HFF-Myc (cell line): ENCODE data around the gene TOR1B.

Experiments used
- DNase-seq: peaks from one replicate; pipeline ENCODE4 v3.0.0-alpha.2; 2011; ENCODE audit warnings: low read depth; ENCODE audit errors: extremely low read depth
- H3K4me3 ChIP-seq: replicated peaks from 2 replicates; pipeline ENCODE4 v1.5.1; 2011; ENCODE audit warnings: low read depth, mild to moderate bottlenecking, control low read depth, low read length
- TF ChIP-seq, protein P1 (sequence below): IDR thresholded peaks from 2 replicates; pipeline ENCODE4 v1.5.1; 2012; ENCODE audit warnings: mild to moderate bottlenecking, low read depth, low read length, control low read depth; ENCODE audit errors: missing control alignments

TOR1B gene

GRCh38 chr9:129814432-129815223 lies 11.6 kb downstream of the TOR1B start:
- TF ChIP-seq, protein P1, sequence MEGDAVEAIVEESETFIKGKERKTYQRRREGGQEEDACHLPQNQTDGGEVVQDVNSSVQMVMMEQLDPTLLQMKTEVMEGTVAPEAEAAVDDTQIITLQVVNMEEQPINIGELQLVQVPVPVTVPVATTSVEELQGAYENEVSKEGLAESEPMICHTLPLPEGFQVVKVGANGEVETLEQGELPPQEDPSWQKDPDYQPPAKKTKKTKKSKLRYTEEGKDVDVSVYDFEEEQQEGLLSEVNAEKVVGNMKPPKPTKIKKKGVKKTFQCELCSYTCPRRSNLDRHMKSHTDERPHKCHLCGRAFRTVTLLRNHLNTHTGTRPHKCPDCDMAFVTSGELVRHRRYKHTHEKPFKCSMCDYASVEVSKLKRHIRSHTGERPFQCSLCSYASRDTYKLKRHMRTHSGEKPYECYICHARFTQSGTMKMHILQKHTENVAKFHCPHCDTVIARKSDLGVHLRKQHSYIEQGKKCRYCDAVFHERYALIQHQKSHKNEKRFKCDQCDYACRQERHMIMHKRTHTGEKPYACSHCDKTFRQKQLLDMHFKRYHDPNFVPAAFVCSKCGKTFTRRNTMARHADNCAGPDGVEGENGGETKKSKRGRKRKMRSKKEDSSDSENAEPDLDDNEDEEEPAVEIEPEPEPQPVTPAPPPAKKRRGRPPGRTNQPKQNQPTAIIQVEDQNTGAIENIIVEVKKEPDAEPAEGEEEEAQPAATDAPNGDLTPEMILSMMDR: no peak
- no peak for DNase-seq
- no peak overlapping the region for H3K4me3 ChIP-seq

DNA sequence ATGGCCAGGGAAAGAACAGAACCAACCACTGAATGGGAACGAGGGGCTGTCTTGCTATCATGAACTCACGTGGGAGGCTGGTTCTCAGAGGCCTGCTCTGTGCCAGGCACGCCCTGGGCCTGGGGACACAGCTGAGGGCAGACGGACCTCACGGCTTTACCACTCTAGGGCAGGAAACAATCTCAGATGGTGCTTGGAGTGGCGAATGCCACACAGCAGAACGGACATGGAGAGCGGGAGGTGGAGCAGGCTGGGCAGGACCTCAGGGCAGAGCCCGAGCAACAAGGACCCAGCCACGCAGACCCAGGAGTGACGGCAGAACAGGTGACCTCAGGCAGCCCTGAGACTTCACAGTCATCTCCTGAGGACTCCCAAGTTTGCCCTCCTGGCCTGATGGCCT lies 12.3 kb downstream of the TOR1B start:
- no peak for DNase-seq
- TF ChIP-seq, protein P1: no peak
- no peak overlapping the region for H3K4me3 ChIP-seq

GRCh38 chr9:129816501-129817435 lies 13.8 kb downstream of the TOR1B start:
- no peak for DNase-seq
- H3K4me3 ChIP-seq: no peak overlapping the region
- TF ChIP-seq, protein P1: no peak

DNA sequence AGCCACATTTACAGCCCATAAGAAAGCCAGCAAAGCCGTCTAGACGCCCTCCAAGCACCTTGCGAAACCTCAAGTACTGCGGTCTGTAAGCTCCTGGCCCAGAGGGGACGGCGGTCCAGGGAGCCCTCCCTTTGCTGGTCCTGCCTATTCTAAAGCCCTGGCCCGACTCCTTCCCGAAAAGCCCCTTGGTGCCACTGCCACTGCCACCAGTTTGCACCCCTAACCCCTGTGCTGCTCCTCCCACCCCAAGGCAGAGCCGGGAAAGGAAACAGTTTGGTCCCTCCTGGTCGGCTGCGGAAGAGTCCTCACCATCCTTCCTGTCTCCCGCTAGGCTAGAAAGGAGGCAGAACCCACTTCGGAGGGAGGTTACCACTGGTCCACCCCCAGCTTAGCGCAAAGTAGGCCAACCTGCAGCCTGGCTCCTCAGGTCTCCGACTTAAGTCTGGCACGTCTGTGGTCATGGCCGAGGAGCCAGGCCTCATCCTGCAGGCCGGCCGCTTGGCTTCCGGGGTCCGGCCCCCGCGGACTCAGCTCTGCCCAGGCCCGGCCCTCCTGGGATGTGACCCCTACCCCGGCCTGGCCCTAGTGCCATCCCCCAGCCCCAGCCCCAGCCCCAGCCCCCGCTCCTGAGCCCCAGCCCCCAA lies 20.0 kb downstream of the TOR1B start:
- DNase-seq: no peak
- TF ChIP-seq, protein P1: no peak
- peak overlapping the region; percentile 63 for H3K4me3 ChIP-seq

GRCh38 chr9:129823542-129823934 lies 20.6 kb downstream of the TOR1B start:
- TF ChIP-seq, protein P1: no peak
- peak overlapping the region; percentile 63 for H3K4me3 ChIP-seq
- DNase-seq: no peak

GRCh38 chr9:129823935-129824601 lies 21.1 kb downstream of the TOR1B start, which contains the start of gene TOR1A:
Gene TOR1A, minus strand, starts transcription at chr9:129824136. Its CDS starts 51 bp downstream, at chr9:129824085.
- TF ChIP-seq, protein P1: no peak
- H3K4me3 ChIP-seq: peak within 1 kb of the TSS; percentile 63
- peak; percentile 91 for DNase-seq
